GM12892 (cell line): ENCODE measurements around the gene ABCC2.

Experiments used
- POLR2A ChIP-seq: IDR thresholded peaks from 2 replicates; pipeline ENCODE4 v1.6.1; 2011; ENCODE audit warnings: low read depth, low read length, control low read depth
- POLR2AphosphoS5 ChIP-seq: IDR thresholded peaks from 2 replicates; pipeline ENCODE4 v1.6.1; 2011; ENCODE audit warnings: low read depth, low read length, control low read depth
- TAF1 ChIP-seq: IDR thresholded peaks from 2 replicates; pipeline ENCODE4 v1.6.1; 2011; ENCODE audit warnings: low read depth, mild to moderate bottlenecking, control low read depth, low read length, borderline replicate concordance

- TF ChIP-seq POLR2AphosphoS5, result no peak
- no peak for TF ChIP-seq POLR2A
- TF ChIP-seq TAF1, result no peak
These were observed 4.9 kb downstream of the ABCC2 start for GRCh38 chr10:99787311-99787710.
